B cell (primary cell): ENCODE results near the gene TOGARAM2. TPM values are rescaled to one million over a fixed set of nuclear protein-coding genes. Genes with fewer than 3 reads are reported as not detected.

Source experiments
- ATAC-seq: fragments of 200-7000 bp; cut with Tn5 transposase; one replicate; pipeline ENCODE4 v1.10.0; 2021; ENCODE audit warnings: low read depth, mild to moderate bottlenecking, moderate number of reproducible peaks, moderate library complexity
- CTCF ChIA-PET: fragments of 350-600 bp; sonication (Branson Sonifier 250); formaldehyde crosslinking; loops from one replicate; lab custom pipeline; 2021; ENCODE audit warnings: antibody characterized with exemption, inconsistent platforms; lab: Charles Lee
- POLR2A ChIA-PET: fragments of 350-600 bp; sonication (Branson Sonifier 250); formaldehyde crosslinking; loops from one replicate; lab custom pipeline; 2021; ENCODE audit warnings: antibody characterized with exemption; lab: Charles Lee
- DNase-seq: peaks from one replicate; pipeline ENCODE4 v3.0.0; 2013
- H2AFZ ChIP-seq: 2 replicates; pipeline ENCODE4 v1.6.1; 2012; ENCODE audit warnings: mild to moderate bottlenecking, low read depth, low read length; ENCODE audit not compliant: insufficient read depth, poor library complexity, severe bottlenecking
- H3K27ac ChIP-seq, 2 donors: 1 replicate in 1 of 2; 2 replicates in 1 of 2; pipeline ENCODE4 v1.5.1; 2012 to 2013; ENCODE audit warnings: low read length in 2 of 2, mild to moderate bottlenecking in 2 of 2, moderate library complexity in 1 of 2
- H3K27me3 ChIP-seq, 4 experiments: fragments of 200-600 bp in 1 of 4; sonication (generic) in 1 of 4; replicated peaks in 1 of 4; 1 replicate in 2 of 4; 2 replicates in 2 of 4; pipeline versions ENCODE4 v1.6.1 to v1.7.0; 2013 to 2016; ENCODE audit warnings: low read length in 3 of 4, mild to moderate bottlenecking in 2 of 4, mixed read lengths in 1 of 4, moderate library complexity in 1 of 4; ENCODE audit not compliant: insufficient read depth in 4 of 4, control insufficient read depth in 3 of 4; ENCODE audit errors: control extremely low read depth in 1 of 4
- H3K36me3 ChIP-seq, 2 experiments: replicated peaks in 1 of 2; 1 replicate in 1 of 2; 2 replicates in 1 of 2; pipeline versions ENCODE4 v1.6.1 to v1.7.1; 2013; ENCODE audit warnings: low read length in 1 of 2; ENCODE audit not compliant: insufficient read depth in 2 of 2, control insufficient read depth in 1 of 2; ENCODE audit errors: control extremely low read depth in 1 of 2, extremely low read depth in 1 of 2
- H3K4me1 ChIP-seq, 2 donors: fragments of 200-600 bp in 1 of 2; sonication (generic) in 1 of 2; 1 replicate in 1 of 2; 2 replicates in 1 of 2; pipeline versions ENCODE4 v1.5.1 to v1.6.1; 2013 to 2017; ENCODE audit warnings: low read length in 2 of 2; ENCODE audit not compliant: control insufficient read depth in 2 of 2, insufficient read depth in 2 of 2
- H3K4me2 ChIP-seq: replicated peaks from 2 replicates; pipeline ENCODE3; 2012; ENCODE audit warnings: mild to moderate bottlenecking, low read depth, low read length; ENCODE audit not compliant: poor library complexity, severe bottlenecking
- H3K4me3 ChIP-seq, 5 experiments: fragments of 200-600 bp in 1 of 5; sonication (generic) in 1 of 5; 1 replicate in 3 of 5; 2 replicates in 2 of 5; pipeline versions ENCODE4 v1.5.1 to v1.7.0; 2011 to 2016; ENCODE audit warnings: low read length in 4 of 5, mild to moderate bottlenecking in 4 of 5, low read depth in 2 of 5, control low read depth in 1 of 5, moderate library complexity in 1 of 5; ENCODE audit not compliant: insufficient read depth in 1 of 5; ENCODE audit errors: control extremely low read depth in 1 of 5, extremely low read depth in 1 of 5
- H3K79me2 ChIP-seq: fragments of 200-600 bp; sonication (generic); one replicate; pipeline ENCODE4 v1.6.0; 2016; ENCODE audit warnings: low read length; ENCODE audit not compliant: control insufficient read depth, insufficient read depth
- H3K9ac ChIP-seq: fragments of 200-600 bp; sonication (generic); 2 replicates; pipeline ENCODE4 v1.6.1; 2017; ENCODE audit warnings: mild to moderate bottlenecking, low read length, moderate library complexity
- H3K9me3 ChIP-seq, 3 donors: one replicate each; pipeline versions ENCODE4 v1.6.1 to v1.7.1; 2013; ENCODE audit warnings: low read length in 2 of 3; ENCODE audit not compliant: control insufficient read depth in 2 of 3, insufficient read depth in 1 of 3; ENCODE audit errors: control extremely low read depth in 1 of 3
- H4K20me1 ChIP-seq: 2 replicates; pipeline ENCODE4 v1.6.0; 2012; ENCODE audit warnings: mild to moderate bottlenecking, low read length; ENCODE audit not compliant: insufficient read depth, control insufficient read depth, poor library complexity, severe bottlenecking
- H3K27ac Mint-ChIP-seq: one replicate; pipeline ENCODE4 v1.8.0; 2021; ENCODE audit warnings: mixed read lengths
- H3K27me3 Mint-ChIP-seq: one replicate; pipeline ENCODE4 v1.8.0; 2021; ENCODE audit warnings: mixed read lengths
- H3K4me1 Mint-ChIP-seq: one replicate; pipeline ENCODE4 v1.8.0; 2021; ENCODE audit warnings: mixed read lengths
- H3K4me3 Mint-ChIP-seq: one replicate; pipeline ENCODE4 v1.8.0; 2021; ENCODE audit warnings: mixed read lengths
- H3K9me3 Mint-ChIP-seq: one replicate; pipeline ENCODE4 v1.8.0; 2022; ENCODE audit warnings: mixed read lengths; ENCODE audit not compliant: insufficient read depth
- CTCF ChIP-seq: fragments of 200-600 bp; IDR thresholded peaks from one replicate; pipeline ENCODE4 v1.8.0; 2022; ENCODE audit warnings: antibody characterized with exemption, mild to moderate bottlenecking
- EZH2 ChIP-seq: IDR thresholded peaks from 2 replicates; pipeline ENCODE4 v1.6.1; 2012; ENCODE audit warnings: borderline replicate concordance, low read depth, mild to moderate bottlenecking, moderate library complexity, low read length; ENCODE audit not compliant: insufficient read depth, poor library complexity, severe bottlenecking
- WGBS: methylation state at CpG from one replicate; pipeline ENCODE4 v1.1.5; 2013; ENCODE audit warnings: missing lambda C conversion rate; ENCODE audit not compliant: insufficient coverage; 5-methylcytosine and 5-hydroxymethylcytosine counted together
- intact Hi-C: fragments of 100-400 bp; cut with micrococcal nuclease; formaldehyde crosslinking; loops from one replicate; pipeline ENCODE4 v1.10.0; 2022
- polyA plus RNA-seq: library from polyadenylated mRNA; depleted of rRNA; stranded (reverse); fragments of >200 nt; gene quantifications from 2 replicates; pipeline ENCODE4 v1.2.3, GENCODE V29; 2012
- total RNA-seq, 2 donors: library from RNA; stranded (reverse); fragments of 120-200 nt in 1 of 2; gene quantifications; 1 replicate in 1 of 2; 2 replicates in 1 of 2; pipeline versions ENCODE4 v1.2.3 to v1.2.4, GENCODE V29; 2013 to 2022

Gene TOGARAM2
- total and polyA plus RNA-seq, 2 donors (not counting 1 experiment from before 2014, with no cell fraction given), result 0.25 to 0.61 TPM

GRCh38 chr2:29047083-29047845, 66.2 kb downstream of the TOGARAM2 start:
- H4K20me1 ChIP-seq, result no peaks in the 10 kb centered on the region
- no peaks in the 10 kb centered on the region for H3K36me3 ChIP-seq
- no peak overlapping the region for H3K27ac ChIP-seq
- H3K27ac Mint-ChIP-seq, result no peak overlapping the region
- H3K4me2 ChIP-seq, result no peak overlapping the region
- H3K9me3 ChIP-seq, result no peaks in the 10 kb centered on the region
- no peaks in the 10 kb centered on the region for H3K79me2 ChIP-seq
- peaks cover 0 to 3% (median 0%) of the 10 kb centered on the region in 4 experiments for H3K27me3 ChIP-seq
- ATAC-seq (no peak), DNase-seq (no peak)
- intact Hi-C loops, result no loop called here
- no peaks in the 10 kb centered on the region for H3K4me1 Mint-ChIP-seq
- H2AFZ ChIP-seq, result no peak overlapping the region
- WGBS, result 96% methylated on average over 7 of the region's 9 CpGs
- H3K4me1 ChIP-seq, result no peaks in the 10 kb centered on the region
- H3K27me3 Mint-ChIP-seq, result no peaks in the 10 kb centered on the region
- no peak overlapping the region for H3K4me3 Mint-ChIP-seq
- POLR2A ChIA-PET, result no interaction called here
- no peak overlapping the region for H3K9ac ChIP-seq
- H3K4me3 ChIP-seq, result no peak overlapping the region
- TF ChIP-seq EZH2 (no peak), CTCF (no peak)
- CTCF ChIA-PET, result no interaction called here
- H3K9me3 Mint-ChIP-seq, result no peaks in the 10 kb centered on the region

GRCh38 chr2:29050591-29050990, 69.5 kb downstream of the TOGARAM2 start:
- Histone ChIP-seq H2AFZ (no peak overlapping the region), H3K27me3 (peaks cover 0 to 3% (median 0%) of the 10 kb centered on the region in 4 experiments), H3K79me2 (no peaks in the 10 kb centered on the region), H3K9ac (no peak overlapping the region), H4K20me1 (no peaks in the 10 kb centered on the region), H3K4me1 (no peaks in the 10 kb centered on the region), H3K4me3 (no peak overlapping the region), H3K36me3 (no peaks in the 10 kb centered on the region), H3K27ac (no peak overlapping the region), H3K4me2 (no peak overlapping the region), H3K9me3 (no peaks in the 10 kb centered on the region)
- Mint-ChIP-seq H3K9me3 (no peaks in the 10 kb centered on the region), H3K27me3 (no peaks in the 10 kb centered on the region), H3K4me1 (no peaks in the 10 kb centered on the region), H3K4me3 (no peak overlapping the region), H3K27ac (no peak overlapping the region)
- POLR2A ChIA-PET, result no interaction called here
- 91% methylated on average over 8 of the region's 8 CpGs for WGBS
- CTCF ChIA-PET, result no interaction called here
- DNase-seq (no peak), ATAC-seq (no peak)
- TF ChIP-seq EZH2 (no peak), CTCF (no peak)
- intact Hi-C loops, result no loop called here
